OCI-LY3 (cell line): ENCODE measurements around the gene ANKRD11.

ENCODE experiments used
- EZH2phosphoT487 ChIP-seq: fragments of 200-600 bp; shearing (Covaris generic); IDR thresholded peaks from 2 replicates; pipeline ENCODE4 v1.6.1; 2018; ENCODE audit warnings: antibody characterized with exemption, mixed run types, low read depth
- TF ChIP-seq, protein P1 (sequence below): fragments of 200-600, 300-600 bp; sonication (generic); IDR thresholded peaks from 2 replicates; pipeline ENCODE4 v1.5.1; 2014; ENCODE audit warnings: antibody characterized with exemption, low read length, low read depth

DNA sequence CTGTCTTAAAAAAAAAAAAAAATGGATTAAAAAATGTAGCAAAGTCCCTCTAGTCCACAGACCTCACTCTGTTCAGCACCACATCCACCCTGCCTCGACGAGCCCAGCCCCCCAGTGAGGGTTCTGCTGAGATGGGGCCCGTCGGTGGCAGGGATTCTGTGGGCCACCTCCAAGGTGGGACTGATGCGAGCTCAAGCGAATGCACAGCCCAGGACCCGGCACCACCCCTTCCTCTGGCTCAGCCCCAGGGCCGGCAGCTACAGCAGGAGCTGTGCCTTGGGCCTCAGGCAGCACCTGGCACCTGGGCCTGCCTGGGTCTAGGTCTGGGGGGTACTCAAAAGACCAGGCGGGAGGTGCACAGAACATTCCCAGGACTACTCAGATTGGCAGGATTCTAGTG, 213.3 kb downstream of the ANKRD11 start:
- TF ChIP-seq, protein P1, sequence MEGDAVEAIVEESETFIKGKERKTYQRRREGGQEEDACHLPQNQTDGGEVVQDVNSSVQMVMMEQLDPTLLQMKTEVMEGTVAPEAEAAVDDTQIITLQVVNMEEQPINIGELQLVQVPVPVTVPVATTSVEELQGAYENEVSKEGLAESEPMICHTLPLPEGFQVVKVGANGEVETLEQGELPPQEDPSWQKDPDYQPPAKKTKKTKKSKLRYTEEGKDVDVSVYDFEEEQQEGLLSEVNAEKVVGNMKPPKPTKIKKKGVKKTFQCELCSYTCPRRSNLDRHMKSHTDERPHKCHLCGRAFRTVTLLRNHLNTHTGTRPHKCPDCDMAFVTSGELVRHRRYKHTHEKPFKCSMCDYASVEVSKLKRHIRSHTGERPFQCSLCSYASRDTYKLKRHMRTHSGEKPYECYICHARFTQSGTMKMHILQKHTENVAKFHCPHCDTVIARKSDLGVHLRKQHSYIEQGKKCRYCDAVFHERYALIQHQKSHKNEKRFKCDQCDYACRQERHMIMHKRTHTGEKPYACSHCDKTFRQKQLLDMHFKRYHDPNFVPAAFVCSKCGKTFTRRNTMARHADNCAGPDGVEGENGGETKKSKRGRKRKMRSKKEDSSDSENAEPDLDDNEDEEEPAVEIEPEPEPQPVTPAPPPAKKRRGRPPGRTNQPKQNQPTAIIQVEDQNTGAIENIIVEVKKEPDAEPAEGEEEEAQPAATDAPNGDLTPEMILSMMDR: no peak
- TF ChIP-seq EZH2phosphoT487: no peak
